HG03575 (cell line): ENCODE measurements around the gene PYGM.

ENCODE experiments used
- ATAC-seq: cut with Tn5 transposase; IDR thresholded peaks from one replicate; pipeline ENCODE4 v1.9.1; 2021; ENCODE audit not compliant: unreplicated experiment, insufficient number of reproducible peaks, low FRiP score; ENCODE audit errors: extremely low read depth

PYGM gene

DNA sequence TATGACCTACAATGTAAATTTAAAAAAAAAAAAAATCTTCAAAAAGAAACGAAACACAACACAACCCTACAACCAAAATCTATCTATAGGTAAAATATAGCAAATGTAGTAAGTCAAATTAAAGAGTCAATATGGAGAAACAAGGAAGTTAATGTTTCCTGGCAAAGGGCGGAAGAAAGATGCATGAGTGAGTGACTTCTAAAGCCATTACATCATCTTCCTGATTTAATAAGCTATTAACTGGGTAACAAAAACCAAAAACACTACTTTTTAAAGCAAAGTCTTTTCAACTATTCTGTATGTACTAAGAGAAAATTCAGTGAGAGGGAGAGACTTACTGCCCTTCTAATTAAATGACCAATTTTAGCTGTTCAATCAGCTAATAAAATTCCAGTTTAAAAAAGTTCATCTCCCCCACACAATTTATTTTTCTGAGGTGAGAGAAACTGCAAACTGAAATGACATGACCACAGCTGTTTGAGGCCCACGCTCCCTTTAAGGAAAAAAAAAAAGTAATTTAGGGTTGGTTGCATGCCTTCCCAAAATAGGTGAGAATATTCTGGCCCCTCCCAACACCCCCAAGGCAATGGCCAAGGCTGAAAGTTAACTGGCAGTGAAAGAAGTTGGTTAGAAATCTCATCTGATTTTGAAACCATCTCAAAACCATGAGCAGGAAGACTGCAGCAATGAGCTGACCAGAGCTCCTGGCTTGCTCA lies 12.7 kb upstream of the PYGM start:
- no peak for ATAC-seq

DNA sequence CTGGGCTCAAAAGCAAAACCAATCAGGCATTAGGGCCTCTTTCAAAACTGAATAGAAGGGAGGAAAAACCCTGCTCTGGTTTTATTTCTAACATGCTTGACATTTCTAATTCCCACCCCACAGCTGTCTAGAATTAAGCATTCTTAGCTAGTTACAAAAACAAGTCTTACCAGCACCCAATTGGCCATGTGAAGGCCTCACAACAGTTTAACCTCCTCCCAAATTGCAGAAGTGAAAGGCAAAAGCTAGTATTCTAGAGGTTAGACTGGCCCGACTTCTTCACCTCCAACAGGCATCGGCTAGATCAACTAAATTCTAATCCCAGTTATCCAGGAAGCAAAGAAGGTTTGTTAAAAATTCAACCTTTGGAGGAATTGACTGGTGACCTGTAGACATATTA lies 12.1 kb upstream of the PYGM start:
- no peak for ATAC-seq

GRCh38 chr11:64770120-64770519 lies 10.3 kb upstream of the PYGM start:
- no peak for ATAC-seq

- ATAC-seq = no peak
Observed at GRCh38 chr11:64769283-64769682, 9.5 kb upstream of the PYGM start.

- no peak for ATAC-seq
Observed at GRCh38 chr11:64768300-64768694, 8.5 kb upstream of the PYGM start.

- ATAC-seq = no peak
Observed at GRCh38 chr11:64767344-64768299, 7.8 kb upstream of the PYGM start.

- no peak for ATAC-seq
Observed at GRCh38 chr11:64766881-64767280, 7.1 kb upstream of the PYGM start.

DNA sequence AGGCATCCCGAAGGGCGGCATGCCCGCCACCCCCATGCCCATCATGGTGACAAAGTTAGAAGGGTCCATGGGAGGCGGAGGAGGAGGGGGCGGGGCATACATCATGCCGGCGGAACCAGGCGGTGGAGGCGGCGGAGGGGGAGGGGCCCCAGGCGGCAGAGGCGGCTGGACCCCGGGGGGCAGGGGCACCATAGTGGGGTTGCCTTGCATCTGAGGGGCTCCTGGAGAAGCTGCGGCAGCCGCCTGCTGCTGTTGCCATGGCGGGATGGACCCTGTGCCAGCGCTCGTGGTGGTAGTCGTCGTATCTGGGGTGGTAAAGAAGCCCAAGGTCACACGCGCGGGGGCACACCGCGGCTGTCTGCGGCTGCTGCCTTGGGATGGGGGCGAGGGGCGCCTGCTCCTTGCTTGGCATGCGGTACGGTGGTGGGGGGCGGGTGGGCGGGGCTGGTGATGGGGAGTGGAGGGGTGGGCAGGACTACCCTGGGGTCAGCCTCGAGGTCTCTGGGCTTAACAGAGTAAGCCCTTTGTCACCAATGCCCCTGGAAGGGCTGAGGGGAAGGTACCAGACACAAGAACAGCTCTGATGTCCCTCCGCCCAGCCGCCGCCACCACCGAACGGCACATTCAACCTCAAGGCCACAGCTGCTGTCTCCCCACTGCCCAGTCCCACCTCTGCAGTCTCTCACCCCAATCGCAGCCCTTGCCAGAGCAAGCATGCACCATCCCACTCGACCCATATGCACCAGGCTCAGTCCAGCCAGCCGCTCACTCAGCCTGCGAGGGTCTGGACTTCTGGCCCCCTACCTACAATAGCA lies 6.3 kb upstream of the PYGM start:
- no peak for ATAC-seq

DNA sequence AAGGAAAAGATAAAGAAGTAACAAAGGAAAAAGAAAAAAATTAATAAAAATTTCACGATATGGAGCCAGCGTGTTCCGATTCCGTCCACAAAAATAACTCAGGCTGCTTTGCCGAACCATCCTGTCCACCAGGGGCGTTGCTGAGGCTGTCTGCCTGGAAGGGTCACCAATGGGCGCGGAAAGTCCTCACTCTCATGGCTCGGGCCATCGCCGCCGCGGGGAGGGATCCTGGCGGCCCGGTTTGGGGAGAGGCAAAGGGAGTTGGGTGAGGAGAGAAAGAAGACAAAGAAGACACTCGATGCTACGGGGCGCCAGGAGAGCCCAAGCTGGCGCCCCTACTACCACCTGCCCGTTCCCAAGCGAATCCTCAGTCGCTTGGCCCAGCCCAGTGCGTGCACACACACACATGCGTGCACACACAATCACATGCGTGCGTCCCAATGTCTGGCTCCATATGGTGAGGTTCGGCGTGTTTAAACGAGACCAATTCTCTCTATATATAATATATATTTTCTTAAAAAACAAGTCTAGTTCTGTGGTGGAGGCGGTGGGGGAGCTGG lies 5.6 kb upstream of the PYGM start:
- no peak for ATAC-seq

GRCh38 chr11:64764753-64765152 lies 5.0 kb upstream of the PYGM start:
- ATAC-seq = no peak

- no peak for ATAC-seq
Observed at GRCh38 chr11:64764040-64764611, 4.4 kb upstream of the PYGM start.

DNA sequence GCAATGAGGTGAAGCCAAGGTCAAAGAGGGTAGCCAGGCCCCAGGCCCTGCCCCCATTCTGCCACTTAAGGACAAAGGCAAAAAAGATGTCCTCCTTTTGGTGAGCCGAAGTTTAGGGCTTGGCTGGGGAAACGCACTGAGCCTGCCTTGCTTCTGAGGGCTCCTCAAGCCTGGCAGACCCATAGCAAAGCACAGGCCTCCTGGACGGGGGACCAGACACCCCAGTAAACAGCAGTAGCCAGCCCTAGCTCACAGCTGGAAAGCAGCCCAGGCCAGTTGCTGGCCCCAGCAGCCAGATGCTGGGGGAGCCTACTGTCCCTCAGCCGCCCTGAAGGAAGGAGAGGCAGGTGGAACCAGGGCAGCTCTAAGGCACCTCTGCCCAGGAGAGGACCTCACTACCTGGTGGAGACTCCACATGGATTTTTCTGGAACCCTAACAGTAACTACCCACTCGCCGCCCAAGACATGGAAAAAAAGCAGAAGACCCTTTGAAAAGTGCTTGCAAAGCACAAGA lies 3.8 kb upstream of the PYGM start:
- ATAC-seq = no peak

DNA sequence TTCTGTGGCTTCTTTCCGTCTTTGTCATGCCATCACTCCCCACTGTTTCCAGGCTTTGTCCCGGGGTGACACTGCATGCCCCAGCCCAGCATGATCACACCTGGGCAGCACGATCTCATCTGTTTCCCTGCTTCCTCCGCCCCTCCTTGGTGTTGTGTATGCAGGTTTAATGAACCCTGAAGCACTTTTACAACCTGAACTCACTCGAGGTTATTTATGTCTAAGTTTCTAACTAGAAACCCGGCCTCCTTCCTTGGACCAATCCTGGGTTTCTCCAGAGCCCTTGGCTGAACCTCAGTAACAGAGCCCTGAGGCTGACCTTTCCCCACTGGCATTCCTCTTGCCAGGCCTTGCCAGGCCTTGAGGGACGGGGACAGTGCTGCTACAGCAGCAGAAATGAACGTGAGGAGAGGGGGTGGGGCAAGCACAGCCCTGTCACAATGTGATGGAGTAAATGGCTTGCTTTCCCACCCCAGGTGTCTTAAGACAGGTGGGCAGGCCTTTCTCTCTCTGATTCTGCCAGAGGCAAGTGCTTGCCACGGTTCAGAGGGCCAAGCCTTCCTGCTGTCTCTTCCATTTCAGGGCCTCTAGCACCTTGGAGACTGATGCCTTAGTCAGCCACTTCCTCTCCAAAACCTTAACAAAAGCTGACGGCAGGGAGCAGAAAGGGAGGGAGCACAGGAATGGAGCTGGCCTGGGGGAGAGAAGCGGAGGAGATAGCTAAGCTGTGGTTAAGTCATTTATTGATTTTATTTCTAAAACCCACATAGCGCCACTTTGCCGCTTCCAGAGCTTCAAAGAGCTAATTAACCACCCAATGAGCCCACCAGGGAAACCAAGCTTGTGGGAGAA lies 3.1 kb upstream of the PYGM start:
- no peak for ATAC-seq

GRCh38 chr11:64762277-64762673 lies 2.5 kb upstream of the PYGM start:
- no peak for ATAC-seq

GRCh38 chr11:64760759-64761420 lies 1.1 kb upstream of the PYGM start:
- ATAC-seq = no peak

DNA sequence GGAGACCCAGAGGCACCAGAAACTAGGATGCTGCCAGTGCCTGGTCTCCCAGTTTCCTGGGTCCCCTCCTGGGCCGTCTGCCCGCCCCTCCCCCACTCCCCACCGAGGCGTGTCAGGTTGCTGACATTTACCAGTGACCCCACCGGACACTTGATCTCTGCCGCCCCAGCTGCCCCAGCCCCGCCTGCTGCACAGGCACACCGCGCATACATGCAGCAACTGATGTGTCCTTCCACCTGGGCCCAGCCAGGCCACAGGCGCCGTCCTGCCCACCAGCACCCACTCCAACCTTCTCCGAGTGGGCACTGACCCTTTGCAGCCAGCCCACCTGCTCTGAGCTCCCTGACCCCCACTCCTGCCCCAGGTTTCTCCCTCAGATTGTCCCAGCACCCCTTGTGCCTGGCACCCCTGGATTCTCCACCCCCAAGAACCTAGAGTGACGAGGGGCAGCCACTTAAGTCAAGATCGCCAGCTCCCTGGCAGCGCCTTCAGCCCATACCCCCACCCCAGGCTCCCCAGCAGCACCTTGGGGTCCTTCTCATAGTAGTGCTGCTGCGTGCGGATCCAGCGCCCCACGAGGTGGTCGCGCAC lies 548 bp downstream of the PYGM start:
- ATAC-seq = no peak
